H7 (cell line): Measurements from ENCODE around the gene ENTHD1. TPM values are rescaled to one million over a fixed set of nuclear protein-coding genes. Genes with fewer than 3 reads are reported as not detected.
A peak's percentile ranks its signal among the peaks of the same experiment; 100 is the strongest.

Source experiments
- DNase-seq: peaks from one replicate; pipeline ENCODE4 v3.0.0; 2012
- H3K27me3 ChIP-seq: 2 replicates; pipeline ENCODE4 v1.6.0; 2011; ENCODE audit warnings: mild to moderate bottlenecking, low read length; ENCODE audit not compliant: control insufficient read depth, insufficient read depth
- H3K36me3 ChIP-seq: replicated peaks from 2 replicates; pipeline ENCODE4 v1.5.1; 2011; ENCODE audit warnings: low read length; ENCODE audit not compliant: control insufficient read depth, insufficient read depth
- H3K4me3 ChIP-seq: 2 replicates; pipeline ENCODE4 v1.5.1; 2011; ENCODE audit warnings: low read depth, mild to moderate bottlenecking, control low read depth, low read length, moderate library complexity; ENCODE audit not compliant: insufficient read depth
- total RNA-seq: library from RNA; depleted of rRNA; stranded (reverse); fragments of >200 nt; shearing (Covaris generic); gene quantifications from 2 replicates; pipeline ENCODE4 v1.2.3, GENCODE V29; 2014

Gene ENTHD1
- total RNA-seq, 1 experiment from 2014 or later = not detected

DNA sequence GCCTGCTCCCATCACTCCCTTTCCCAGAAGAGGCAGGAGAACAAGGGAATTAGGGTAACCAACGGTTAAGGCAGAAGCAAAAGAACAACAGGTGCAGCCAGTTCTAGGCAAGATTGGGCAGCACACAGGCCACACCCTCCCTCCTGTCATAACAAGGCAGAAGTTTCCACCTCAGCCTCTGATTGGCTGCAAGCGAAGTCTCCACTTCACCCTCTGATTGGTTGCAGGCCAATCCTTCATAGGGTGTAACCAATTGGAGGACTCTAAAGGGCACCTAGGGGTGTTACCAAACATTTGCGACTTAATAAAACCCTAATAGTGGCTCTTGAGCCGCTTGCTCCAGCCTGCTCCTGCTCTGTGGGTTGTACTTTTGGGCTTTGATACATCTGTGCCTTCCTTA is 169.2 kb downstream of the ENTHD1 start:
- Histone ChIP-seq H3K4me3 (no peak overlapping the region), H3K36me3 (no peaks in the 10 kb centered on the region)
- DNase-seq = peak; percentile 78

DNA sequence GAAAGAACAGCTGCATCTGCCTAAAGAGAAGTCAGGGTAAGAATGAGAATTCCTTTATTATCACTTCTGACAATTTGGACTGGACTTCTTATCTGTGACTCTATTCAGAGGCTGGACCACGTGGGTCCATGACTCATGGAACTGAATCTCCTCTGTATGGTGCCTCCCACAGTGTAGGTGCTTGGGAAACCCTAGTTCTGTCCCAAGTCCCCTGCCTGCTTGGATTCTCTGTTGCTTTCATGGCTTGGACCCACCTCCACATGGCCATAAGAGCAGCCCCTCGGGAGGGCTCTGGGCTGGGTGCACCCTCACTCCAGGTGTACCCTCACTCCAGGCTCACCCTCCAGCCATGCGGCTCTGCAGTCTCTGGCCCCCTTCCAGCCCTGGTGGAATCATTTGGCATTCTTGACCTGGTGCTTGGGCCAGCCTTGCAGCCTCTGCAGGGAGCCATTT is 169.6 kb downstream of the ENTHD1 start:
- H3K27me3 ChIP-seq = no peaks in the 10 kb centered on the region
- DNase-seq = no peak
- no peaks in the 10 kb centered on the region for H3K36me3 ChIP-seq
- no peak overlapping the region for H3K4me3 ChIP-seq

More for the DNA sequence above, 169.2 kb downstream of the ENTHD1 start:
- H3K27me3 ChIP-seq = no peaks in the 10 kb centered on the region

DNA sequence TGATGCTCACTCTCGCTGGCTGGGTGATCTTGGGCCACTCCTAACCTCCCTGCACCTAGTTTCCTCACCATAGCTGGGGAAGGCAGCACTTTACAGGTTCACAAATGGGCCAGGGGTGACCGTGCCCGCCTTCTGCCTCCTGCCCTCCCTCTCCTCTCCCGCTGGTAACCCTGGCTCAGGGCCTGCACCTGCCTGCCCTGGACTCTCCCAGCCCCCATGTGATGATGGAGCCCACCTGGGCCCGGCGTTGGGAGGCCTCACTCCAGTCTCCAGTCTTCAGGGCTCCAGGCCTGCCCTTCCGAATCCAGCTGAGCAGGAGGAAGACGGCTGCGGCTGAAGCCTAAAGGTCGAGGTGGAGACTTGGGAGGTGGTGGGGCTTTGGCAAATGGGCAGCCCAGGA is 170.1 kb downstream of the ENTHD1 start:
- H3K27me3 ChIP-seq = no peaks in the 10 kb centered on the region
- no peak overlapping the region for H3K4me3 ChIP-seq
- H3K36me3 ChIP-seq = no peaks in the 10 kb centered on the region
- DNase-seq = no peak

DNA sequence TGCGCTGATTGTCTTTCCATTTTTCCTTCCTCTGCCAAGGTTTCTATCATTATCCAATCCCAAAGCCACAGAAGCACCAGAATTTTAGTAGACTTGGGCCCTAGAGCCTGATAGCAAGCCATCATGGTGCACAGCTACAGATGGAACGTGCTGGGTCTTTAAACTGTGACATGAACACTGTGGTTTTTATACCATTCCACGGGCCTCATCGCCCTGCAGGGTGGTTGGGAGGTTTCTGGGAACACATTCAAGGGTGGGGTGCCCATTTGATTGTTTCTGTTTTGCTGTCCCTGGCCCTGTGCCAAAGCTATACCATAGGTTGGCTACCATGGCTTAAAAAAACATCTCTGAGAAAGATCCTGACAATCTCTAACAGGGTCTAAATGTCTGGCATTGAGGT is 171.1 kb downstream of the ENTHD1 start:
- DNase-seq = no peak
- no peaks in the 10 kb centered on the region for H3K36me3 ChIP-seq
- H3K27me3 ChIP-seq = no peaks in the 10 kb centered on the region
- no peak overlapping the region for H3K4me3 ChIP-seq

DNA sequence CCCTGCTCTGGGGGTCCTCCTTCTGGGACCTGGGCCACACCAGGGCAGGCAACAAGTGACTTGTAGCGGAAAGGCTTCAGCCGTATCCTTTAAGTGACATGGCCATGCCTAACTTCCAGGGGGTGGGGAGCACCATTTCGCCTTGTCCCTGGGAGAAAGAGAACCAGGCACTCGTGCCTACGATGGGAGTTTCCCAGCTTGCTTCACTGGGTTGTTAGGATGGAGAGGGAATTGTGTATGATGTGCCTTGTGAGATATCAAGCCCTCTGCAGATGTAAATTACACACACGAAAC is 171.6 kb downstream of the ENTHD1 start:
- Histone ChIP-seq H3K36me3 (no peaks in the 10 kb centered on the region), H3K27me3 (no peaks in the 10 kb centered on the region), H3K4me3 (no peak overlapping the region)
- no peak for DNase-seq

DNA sequence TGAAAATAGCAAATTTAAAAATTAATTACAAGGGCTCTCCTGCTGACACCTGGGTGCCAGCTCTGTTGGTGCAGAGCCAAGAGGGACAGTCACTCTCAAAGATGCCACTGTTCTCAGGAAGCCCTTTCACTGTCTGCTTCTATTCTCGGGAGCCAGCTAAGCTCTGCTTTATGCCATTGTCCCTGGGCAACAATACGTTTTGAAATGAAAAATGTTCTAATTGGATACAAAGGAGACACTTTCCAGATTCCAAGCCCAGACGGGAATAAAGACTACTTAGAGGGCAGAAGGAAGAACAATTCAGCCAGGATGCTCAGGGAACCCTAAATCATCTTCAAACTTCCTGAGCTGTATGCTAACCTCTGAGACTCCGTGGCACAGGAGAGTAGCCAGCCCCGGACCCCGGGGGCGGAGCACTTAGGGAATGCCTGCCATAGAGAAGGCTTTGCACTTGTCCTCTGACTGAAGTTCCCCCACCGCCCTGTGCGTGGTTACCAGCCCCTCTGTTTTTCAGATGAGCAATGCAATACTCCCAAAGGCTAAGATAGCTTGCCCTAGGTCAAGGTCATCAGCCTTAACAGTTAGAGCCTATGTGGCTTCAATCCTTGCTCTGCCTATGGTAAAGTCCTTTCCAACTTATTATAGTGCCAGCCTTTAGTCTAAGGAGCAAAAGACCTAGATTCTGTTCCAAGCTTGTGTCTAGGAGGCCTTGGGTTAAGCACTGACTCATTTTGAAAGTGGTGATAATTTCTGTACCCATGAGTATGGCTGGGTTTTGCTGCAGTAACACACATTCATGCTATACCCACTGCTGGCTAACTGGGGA is 172.1 kb downstream of the ENTHD1 start:
- H3K4me3 ChIP-seq = no peak overlapping the region
- H3K36me3 ChIP-seq = no peaks in the 10 kb centered on the region
- peak; percentile 65 for DNase-seq
- no peaks in the 10 kb centered on the region for H3K27me3 ChIP-seq

DNA sequence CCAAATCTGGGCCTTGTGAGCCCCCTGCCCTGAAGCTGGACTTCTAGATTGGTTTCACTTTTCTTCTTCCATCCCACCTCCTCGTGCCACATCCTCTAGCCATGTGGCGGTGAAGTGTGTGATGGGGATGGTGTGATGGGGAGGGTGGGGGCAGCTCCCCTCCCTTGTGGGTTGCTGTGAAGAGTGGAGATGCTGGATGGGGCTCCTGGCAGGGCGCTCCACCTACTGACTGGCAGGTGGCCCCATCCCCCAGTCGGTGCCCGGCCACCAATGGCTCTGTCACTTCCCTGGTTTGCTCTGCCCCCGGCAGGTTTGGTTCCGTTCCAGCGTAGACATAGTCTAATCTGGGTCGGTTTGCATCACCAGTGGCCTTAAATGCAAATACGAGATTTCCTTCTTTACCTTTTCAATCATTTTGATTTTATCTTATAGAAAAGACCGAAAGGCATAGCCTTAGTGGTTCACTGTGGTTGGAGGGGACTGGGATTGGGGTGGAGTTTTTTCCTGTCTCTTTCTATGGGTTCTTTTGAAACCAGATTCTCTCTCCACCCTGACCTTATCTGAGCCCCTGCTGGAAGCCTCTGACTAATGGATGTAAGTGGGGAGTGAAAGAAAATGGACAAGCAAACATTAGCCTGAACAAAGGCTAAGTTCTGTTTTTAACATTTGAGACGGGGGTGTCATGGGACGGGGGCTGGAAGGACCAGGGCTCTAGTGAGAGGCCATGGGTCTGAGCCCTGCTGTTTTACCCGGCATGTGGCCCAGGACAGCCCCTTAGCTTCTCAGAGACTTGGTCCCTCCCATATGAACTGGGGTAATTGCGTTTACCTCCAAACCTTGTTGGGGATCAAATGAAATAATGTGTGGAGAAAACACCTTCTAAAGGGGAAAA is 173.8 kb downstream of the ENTHD1 start:
- Histone ChIP-seq H3K27me3 (no peaks in the 10 kb centered on the region), H3K4me3 (no peak overlapping the region), H3K36me3 (no peaks in the 10 kb centered on the region)
- DNase-seq = peak; percentile 48

GRCh38 chr22:39718921-39719475 is 174.6 kb downstream of the ENTHD1 start:
- no peaks in the 10 kb centered on the region for H3K36me3 ChIP-seq
- no peaks in the 10 kb centered on the region for H3K27me3 ChIP-seq
- H3K4me3 ChIP-seq = no peak overlapping the region
- peak; percentile 32 for DNase-seq

DNA sequence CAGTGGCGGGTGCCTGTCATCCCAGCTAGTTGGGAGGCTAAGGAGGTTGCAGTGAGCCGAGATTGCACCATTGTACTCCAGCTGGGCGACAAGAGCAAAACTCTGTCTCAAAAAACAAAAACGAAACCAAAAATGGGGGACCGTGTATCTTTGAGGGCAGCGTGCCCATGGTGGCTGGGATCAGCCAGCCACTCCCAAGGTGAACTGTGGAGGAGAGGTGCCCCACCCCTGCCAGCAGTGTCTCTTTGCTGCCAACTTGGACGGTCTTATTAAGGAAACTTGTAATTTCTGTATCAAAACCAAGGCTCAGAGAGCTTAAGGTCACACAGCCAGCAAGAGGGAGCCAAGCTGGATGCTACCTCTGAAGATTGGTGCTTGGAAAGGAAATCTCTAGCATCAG is 175.4 kb downstream of the ENTHD1 start:
- H3K36me3 ChIP-seq = no peaks in the 10 kb centered on the region
- peak; percentile 16 for DNase-seq
- H3K4me3 ChIP-seq = no peak overlapping the region
- H3K27me3 ChIP-seq = no peaks in the 10 kb centered on the region

DNA sequence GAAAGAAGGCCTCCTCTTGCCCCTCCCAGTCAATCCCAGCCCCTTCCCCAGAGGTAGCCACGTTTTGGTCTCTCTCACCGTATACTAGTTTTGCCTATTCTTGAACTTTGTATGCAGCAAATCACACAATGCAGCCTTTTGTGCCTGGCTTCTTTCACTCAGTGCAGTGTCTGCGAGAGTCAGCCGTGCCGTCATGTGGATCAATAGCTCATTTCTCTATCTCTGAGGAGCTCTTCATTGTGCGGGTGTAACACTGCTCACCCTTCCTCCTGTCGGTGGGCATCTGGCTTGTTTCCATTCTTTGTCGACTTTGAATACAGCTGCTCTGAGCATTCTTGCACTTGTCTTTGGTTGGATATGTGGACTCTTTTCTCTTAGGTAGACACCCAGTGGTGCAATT is 176.5 kb downstream of the ENTHD1 start:
- peak; percentile 23 for DNase-seq
- H3K36me3 ChIP-seq = no peaks in the 10 kb centered on the region
- H3K27me3 ChIP-seq = no peaks in the 10 kb centered on the region
- no peak overlapping the region for H3K4me3 ChIP-seq

- H3K4me3 ChIP-seq = no peak overlapping the region
- H3K36me3 ChIP-seq = no peaks in the 10 kb centered on the region
- DNase-seq = peak; percentile 35
- H3K27me3 ChIP-seq = no peaks in the 10 kb centered on the region
Measured at GRCh38 chr22:39716534-39716933, 177.0 kb downstream of the ENTHD1 start.

DNA sequence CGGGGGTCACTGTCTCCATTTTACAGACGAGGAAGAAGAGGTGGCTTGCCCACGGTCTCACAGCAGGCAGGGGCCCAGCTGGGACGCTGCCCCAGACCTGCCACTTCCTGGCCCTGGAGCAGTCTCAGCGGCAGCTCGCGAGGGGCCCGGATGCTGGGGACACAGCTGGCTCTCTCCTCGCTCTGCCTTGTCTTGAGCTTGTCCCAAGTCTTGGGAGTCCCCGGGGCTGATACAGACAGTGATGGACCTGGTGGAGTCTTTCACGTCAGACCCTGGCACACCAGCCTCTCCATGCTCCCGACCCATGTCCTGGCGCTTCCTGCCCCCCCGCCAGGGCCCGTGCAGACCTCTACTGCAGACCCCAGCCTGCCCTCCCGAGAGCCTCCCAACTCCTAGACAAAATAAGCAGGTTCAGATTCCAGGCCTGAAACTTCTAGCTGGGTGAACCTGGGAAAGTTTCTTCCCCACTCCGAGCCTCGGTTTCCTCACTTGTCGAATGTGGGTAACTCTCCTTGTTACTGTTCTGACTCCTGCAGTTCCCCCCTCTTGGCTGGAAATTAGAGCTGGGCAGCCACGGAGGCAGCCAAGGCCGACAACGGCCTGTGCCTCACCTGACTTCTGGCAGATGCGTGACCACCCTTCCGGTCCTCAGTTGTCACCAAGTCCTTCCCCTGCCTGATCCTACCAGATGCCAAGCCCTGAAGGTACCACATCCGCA is 177.6 kb downstream of the ENTHD1 start:
- DNase-seq = no peak
- H3K36me3 ChIP-seq = no peaks in the 10 kb centered on the region
- no peaks in the 10 kb centered on the region for H3K27me3 ChIP-seq
- no peak overlapping the region for H3K4me3 ChIP-seq

- Histone ChIP-seq H3K4me3 (no peak overlapping the region), H3K36me3 (no peaks in the 10 kb centered on the region), H3K27me3 (no peaks in the 10 kb centered on the region)
- no peak for DNase-seq
Measured at GRCh38 chr22:39714321-39714720, 179.2 kb downstream of the ENTHD1 start.

DNA sequence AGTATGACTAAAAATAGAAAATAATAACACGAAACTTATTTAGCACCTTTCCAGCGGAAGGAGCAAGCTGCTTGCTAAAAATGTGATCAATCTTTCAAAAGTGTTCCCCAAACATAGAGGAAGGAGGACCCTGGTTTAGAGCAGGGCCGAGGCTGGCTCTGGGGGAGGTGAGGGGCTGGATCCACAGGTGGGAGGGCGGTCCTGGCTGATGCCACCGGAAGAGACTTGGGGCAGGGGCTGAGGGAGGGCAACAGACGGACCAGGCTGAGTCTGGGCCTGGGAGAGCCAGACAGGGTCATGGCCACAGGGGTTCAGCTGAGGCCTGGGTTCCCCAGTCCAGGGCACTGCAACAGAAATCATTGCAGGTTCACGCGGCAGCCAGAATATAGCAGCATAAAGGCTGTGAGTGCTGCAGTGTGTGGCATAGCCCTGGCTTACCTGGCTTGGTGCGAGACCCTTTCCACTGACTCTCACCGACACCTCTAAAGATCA is 179.7 kb downstream of the ENTHD1 start:
- no peak for DNase-seq
- Histone ChIP-seq H3K27me3 (no peaks in the 10 kb centered on the region), H3K36me3 (no peaks in the 10 kb centered on the region), H3K4me3 (no peak overlapping the region)
